WI38 (cell line): ENCODE results near the gene PDIA3.

ENCODE experiments used
- H3K4me3 ChIP-seq: 2 replicates; pipeline ENCODE4 v1.5.1; 2011; ENCODE audit warnings: low read depth, mild to moderate bottlenecking, control low read depth, low read length
- CTCF ChIP-seq: IDR thresholded peaks from 2 replicates; pipeline ENCODE4 v1.5.1; 2012; ENCODE audit warnings: low read depth, mild to moderate bottlenecking, control low read depth, low read length

PDIA3 gene

GRCh38 chr15:43821505-43821904 lies 75.3 kb downstream of the PDIA3 start:
- peak overlapping the region; percentile 43 for H3K4me3 ChIP-seq
- TF ChIP-seq CTCF, result no peak
